Ammon's horn (tissue), 1 donor: ENCODE results near the gene ME3.
"Not testable (repeated sequence)": the region's sequence is repeated elsewhere in the genome, so short reads cannot be mapped to it uniquely, and the experiment has no call there.

Source experiments
- DNase-seq: peaks from one replicate; pipeline ENCODE4 v3.0.0-alpha.2; 2016; ENCODE audit warnings: low spot score

Gene ME3

DNA sequence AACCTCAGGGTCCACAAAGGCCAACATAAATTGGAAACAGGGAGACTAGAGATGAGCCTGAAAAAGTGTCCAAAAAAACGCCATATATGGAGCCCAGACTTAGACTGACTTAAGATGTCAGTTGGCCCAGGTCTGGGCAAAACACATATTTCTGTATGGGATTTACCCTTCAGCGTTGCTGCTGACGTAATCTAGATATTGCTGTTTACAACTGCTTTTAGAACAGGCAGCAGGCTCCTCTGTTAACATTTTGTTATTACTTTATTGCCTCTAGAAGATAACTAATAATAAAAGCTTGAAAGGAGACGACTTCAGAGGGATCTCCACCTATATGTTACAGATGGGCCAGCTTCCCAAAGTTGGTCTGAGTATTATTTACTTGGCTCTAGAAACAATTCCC lies 8.7 kb downstream of the ME3 start:
- no peak for DNase-seq

DNA sequence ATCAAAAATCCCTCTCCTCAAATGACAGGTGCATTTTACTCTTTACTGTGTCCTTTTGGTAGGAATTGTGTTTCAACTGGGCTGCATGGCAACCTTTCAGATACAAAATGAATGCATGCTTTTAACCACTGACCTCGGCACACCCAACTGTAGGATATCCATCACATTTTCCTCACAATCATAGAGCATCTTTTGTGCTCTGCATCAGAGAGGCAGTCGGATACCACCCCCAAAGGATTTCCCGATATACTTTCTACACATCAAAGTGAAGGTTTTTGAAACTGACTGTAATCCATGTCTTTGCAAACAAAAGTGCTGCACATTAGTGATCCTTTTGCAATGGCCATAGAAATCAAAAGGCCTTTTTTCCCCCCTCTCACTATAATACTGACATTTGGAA lies 9.1 kb downstream of the ME3 start:
- no peak for DNase-seq

DNA sequence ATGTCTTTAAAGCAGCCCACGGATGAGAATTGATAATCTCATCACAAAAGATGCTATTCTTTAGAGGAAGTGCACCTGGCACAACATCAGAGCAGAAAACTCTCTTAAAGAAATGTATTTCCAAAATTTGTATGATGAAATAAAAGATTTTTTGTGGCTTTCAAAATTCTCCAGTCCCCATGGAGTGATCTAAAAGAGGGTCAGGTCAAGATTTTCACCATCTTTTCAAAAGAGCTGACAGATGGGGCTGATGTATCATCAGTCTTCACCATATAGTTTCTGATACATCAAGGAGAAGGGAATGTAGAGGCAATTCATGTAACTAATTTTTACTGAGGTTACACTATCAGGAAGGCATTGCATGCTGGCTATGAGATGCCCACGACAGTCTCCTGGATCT lies 11.7 kb downstream of the ME3 start:
- DNase-seq = no peak

GRCh38 chr11:86660088-86660487 lies 12.3 kb downstream of the ME3 start:
- DNase-seq = no peak

GRCh38 chr11:86658534-86658933 lies 13.9 kb downstream of the ME3 start:
- DNase-seq = no peak

DNA sequence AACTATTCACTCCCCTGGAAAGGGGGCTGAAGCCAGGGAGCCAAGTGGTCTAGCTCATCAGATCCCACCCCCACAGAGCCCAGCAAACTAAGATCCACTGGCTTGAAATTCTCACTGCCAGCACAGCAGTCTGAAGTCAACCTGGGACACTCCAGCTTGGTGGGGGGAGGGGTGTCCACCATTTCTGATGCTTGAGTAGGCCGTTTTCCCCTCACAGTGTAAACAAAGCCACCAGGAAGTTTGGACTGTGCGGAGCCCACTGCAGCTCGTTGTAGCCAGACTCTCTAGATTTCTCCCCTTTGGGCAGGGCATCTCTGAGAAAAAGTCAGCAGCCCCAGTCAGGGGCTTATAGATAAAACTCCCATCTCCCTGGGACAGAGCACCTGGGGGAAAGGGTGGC lies 27.2 kb downstream of the ME3 start:
- DNase-seq = not testable (repeated sequence)

DNA sequence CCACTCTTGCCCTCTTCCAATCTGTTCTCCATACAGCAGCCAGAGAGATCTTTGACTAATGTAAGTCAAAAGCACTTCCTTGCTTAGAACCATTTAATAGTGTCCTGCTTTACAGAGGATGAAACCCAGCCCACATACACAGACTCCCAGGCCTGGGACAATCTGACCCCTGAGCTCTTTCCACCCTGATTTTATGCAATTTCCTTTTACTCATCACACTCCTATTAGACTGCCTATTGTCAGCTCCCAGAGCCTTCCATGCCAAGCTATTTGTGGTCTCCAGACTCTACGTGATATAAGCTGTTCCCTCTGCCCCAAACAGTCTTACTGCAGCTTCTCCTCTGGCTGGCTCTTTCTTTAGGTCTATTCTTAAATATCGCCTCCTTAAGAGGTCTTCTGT lies 28.1 kb downstream of the ME3 start:
- DNase-seq = no peak

- no peak for DNase-seq
Measured at GRCh38 chr11:86641537-86642261, 30.7 kb downstream of the ME3 start.

DNA sequence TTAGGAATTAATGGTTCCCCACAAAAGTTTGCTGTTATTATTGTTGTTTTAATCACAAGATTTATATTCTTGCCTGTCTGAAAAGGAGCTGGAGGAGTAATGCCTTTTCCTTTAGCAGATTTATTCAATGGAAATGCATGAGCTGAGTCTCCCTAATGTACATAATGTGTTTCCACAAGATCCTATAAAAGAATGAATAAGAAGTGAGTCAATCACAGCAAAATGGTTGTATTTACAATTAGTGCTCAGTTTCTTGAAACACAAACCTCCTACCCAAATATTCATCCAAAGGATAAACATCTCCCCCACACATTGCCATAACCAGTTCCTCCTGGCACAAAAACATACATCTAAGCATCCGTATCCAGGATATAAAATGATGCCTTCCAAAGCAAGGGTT lies 33.3 kb downstream of the ME3 start:
- no peak for DNase-seq

GRCh38 chr11:86638673-86639072 lies 33.7 kb downstream of the ME3 start:
- no peak for DNase-seq

GRCh38 chr11:86637988-86638387 lies 34.4 kb downstream of the ME3 start:
- DNase-seq = no peak

- no peak for DNase-seq
Measured at GRCh38 chr11:86636275-86636674, 36.1 kb downstream of the ME3 start.

DNA sequence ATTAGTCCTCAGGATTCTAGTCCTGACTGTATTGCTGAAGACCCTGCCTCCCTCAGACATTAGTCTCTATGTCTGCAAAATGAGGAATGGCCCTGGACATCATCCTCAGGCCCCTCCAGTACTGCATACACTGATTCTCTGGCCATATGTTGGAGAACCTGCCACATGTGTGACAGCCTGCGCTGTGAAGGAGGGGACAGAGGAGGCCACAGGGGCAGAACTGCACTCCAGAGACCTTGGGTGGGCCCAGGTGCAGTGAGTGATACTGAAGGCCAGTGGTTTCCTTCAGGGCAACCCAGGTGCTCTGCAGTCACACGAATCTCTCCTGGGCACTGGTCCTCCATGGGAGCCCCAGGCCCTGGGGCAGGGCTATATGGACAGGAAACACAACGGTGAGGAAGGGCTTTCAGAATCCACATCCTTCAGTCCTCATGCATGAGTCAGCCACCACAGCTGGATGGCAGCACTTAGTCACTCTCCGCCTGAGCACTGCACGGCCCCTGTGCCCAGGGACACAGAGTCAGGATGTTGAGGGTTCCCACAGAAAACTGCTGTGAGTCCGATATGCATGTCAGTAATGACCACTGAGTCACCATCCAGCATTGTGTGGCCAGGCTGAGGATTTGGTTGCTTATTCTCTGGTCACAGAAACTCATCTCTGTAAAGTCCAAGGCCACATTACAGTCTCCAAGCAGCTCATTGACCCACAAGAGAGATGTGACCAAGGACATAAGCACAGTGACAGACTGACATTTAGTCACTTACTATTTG lies 39.7 kb downstream of the ME3 start:
- DNase-seq = no peak

DNA sequence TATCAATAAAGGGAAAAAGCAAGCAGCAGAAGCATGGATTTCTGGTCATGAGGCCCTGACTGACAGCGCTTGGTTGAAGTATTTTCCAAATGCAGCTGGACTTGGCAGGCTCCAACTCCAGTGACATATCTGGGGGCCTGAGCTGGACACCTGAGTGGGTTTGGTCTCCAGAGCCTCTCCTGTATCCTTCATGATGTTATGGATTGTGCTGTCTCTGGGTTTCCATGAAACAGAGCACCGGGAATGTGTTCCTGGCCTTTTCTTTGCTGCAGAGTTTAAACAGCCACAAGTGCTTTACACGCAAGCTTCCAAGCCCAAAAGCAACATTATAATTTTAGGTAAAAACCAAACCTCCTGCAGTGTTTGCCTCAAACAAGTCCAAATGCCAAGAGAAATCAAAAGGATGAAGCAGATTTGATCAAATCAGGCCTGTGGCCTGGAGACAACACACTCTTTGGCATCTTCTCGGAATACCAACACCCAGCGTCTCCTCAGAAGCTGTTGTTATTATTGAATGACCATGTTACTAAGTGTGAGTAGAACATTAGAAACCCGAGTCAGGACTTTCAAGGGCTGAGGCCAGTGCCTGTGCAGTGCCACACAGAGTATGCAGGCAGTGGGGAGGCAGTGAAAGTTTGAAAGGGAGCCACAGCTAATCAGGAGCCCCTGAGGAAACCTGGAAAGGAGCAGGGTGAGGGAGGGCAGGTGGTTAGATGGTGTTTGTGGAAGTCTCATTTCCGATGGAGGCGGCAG lies 42.0 kb downstream of the ME3 start:
- DNase-seq = no peak

DNA sequence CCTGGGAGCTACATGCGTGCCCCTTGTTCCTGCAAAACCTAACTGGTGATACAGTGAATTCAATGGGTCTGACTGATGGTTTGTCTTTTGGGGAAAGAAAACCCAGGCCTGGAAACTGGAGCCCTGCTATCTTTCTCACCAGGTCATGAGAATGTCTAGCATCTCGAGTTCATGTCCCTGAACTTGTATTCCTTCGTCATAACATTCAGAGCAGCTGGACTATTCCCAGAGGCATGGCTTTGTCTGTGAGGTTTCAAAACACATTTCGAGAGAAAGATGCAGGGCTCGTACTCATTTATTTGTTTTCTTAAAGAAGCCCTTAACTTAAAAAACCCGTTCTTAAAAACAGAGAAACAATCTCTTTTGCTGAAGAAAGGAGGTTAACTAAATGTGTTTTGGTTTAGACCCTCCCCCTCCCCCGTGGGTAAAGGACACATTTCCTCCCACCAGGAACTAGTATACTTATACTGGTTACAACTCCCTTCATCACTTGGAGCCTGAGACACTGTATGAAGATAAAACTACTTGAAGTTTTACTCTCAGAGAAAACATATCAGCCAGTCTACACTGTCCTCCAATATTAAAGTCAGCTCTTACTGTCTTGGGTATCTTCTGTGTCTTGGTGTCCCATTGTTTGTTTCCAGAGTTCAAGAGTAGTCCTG lies 43.2 kb downstream of the ME3 start:
- no peak for DNase-seq

GRCh38 chr11:86627776-86628455 lies 44.5 kb downstream of the ME3 start:
- peak; percentile 54 for DNase-seq

DNA sequence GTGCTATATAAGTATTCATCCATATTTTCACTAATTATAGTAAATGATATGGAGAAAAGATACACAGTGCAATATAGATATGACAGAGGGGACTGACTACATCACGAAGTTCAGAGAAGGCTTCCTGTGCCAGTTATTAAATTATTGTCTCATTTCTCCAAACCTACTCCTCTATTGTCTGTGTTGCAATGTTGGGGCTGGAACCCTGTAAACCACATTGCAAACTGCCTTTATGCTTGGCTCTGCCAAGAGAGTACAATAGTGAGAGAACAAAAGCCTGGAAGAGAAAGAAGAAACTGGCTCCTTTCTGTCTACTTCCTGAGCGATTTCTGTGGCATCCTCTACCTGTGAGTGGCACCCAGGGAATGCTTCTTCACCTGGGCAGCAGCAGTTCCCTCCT lies 46.4 kb downstream of the ME3 start:
- DNase-seq = peak; percentile 23

DNA sequence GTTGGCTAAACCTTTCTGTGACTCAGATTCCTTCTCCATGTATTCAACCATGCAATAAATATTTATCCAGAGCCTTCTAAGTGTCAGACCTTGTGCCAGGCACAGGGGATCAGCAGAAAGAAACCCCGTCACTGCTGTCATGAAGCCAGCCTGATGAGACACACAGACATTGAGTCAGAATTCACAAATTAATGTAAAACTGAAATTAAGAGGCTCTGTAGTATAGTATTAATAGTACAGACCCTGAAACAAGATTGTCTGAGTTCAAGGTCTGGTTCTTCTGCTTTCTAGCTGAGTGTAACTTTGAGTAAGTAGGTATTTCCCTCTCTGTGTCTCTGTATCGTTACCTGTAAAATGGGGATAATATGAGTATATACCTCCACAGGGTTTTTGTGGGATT lies 46.9 kb downstream of the ME3 start:
- DNase-seq = no peak

GRCh38 chr11:86624366-86624765 lies 48.0 kb downstream of the ME3 start:
- DNase-seq = no peak

DNA sequence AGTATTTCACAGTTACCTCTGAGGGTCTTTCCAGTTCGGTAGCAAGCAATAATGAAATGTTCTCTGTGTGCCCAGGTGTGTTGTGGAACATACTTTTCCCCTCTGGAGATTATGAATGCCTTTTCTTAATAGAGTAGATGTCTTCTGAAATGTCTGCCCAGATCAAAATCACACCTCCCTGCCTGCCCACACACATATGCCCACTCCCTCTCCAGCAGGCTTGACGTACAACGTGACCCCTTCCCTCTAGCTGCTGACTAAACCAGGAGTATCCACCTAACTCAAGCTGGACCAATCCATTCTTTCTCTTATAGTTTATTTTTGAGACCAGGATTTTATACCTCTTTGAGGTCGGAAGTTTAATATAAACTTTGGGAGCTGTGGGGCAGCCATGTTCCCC lies 48.7 kb downstream of the ME3 start:
- DNase-seq = no peak

- DNase-seq = no peak
Measured at GRCh38 chr11:86623041-86623621, 49.3 kb downstream of the ME3 start.

- no peak for DNase-seq
Measured at GRCh38 chr11:86621854-86622253, 50.6 kb downstream of the ME3 start.
